NCI-H2107 treated with DMSO at 0.1 percent for 48 hours (cell line): ENCODE data around the gene RPAP2.
A peak's percentile ranks its signal among the peaks of the same experiment; 100 is the strongest.
"Not testable (repeated sequence)": the region's sequence is repeated elsewhere in the genome, so short reads cannot be mapped to it uniquely, and the experiment has no call there.

Experiments
- DNase-seq: peaks from one replicate; lab custom pipeline; 2025; ENCODE audit not compliant: unreplicated experiment; lab: John Stamatoyannopoulos, UW

RPAP2 gene

GRCh38 chr1:92298573-92299476, at the start of gene RPAP2, which contains the start of gene GLMN:
RPAP2 (plus strand) TSS chr1:92299059; CDS start chr1:92299074, 15 bp downstream.
GLMN (minus strand) TSS chr1:92298987; CDS start chr1:92297999, 988 bp downstream.
- DNase-seq, result peak; percentile 86

GRCh38 chr1:92254714-92255113, 44.1 kb upstream of the RPAP2 start:
- not testable (repeated sequence) for DNase-seq

GRCh38 chr1:92259350-92259749, 39.5 kb upstream of the RPAP2 start:
- DNase-seq, result no peak

- DNase-seq, result no peak
Measured at GRCh38 chr1:92262516-92262915, 36.3 kb upstream of the RPAP2 start.

GRCh38 chr1:92273039-92273438, 25.8 kb upstream of the RPAP2 start:
- DNase-seq, result no peak

GRCh38 chr1:92274939-92275338, 23.9 kb upstream of the RPAP2 start:
- DNase-seq, result no peak

- no peak for DNase-seq
Measured at GRCh38 chr1:92276082-92276481, 22.8 kb upstream of the RPAP2 start.

GRCh38 chr1:92277105-92277723, 21.6 kb upstream of the RPAP2 start:
- DNase-seq, result no peak

- not testable (repeated sequence) for DNase-seq
Measured at GRCh38 chr1:92279781-92280180, 19.1 kb upstream of the RPAP2 start.

- DNase-seq, result not testable (repeated sequence)
Measured at GRCh38 chr1:92281411-92281810, 17.4 kb upstream of the RPAP2 start.

GRCh38 chr1:92291372-92291999, 7.4 kb upstream of the RPAP2 start:
- DNase-seq, result peak; percentile 70

- DNase-seq, result peak; percentile 42
Measured at GRCh38 chr1:92298213-92298572, 666 bp upstream of the RPAP2 start.

- no peak for DNase-seq
Measured at GRCh38 chr1:92299477-92300150, 755 bp downstream of the RPAP2 start.

GRCh38 chr1:92301021-92301420, 2.2 kb downstream of the RPAP2 start:
- DNase-seq, result no peak

- DNase-seq, result no peak
Measured at GRCh38 chr1:92306020-92306419, 7.2 kb downstream of the RPAP2 start.

GRCh38 chr1:92307980-92308379, 9.1 kb downstream of the RPAP2 start:
- DNase-seq, result no peak

- peak; percentile 84 for DNase-seq
Measured at GRCh38 chr1:92310185-92310597, 11.3 kb downstream of the RPAP2 start.

- no peak for DNase-seq
Measured at GRCh38 chr1:92314024-92314423, 15.2 kb downstream of the RPAP2 start.

GRCh38 chr1:92315766-92316599, 17.1 kb downstream of the RPAP2 start:
- DNase-seq, result no peak

GRCh38 chr1:92317836-92318493, 19.1 kb downstream of the RPAP2 start:
- DNase-seq, result no peak
